Activated T-cell treated with anti-CD3 and anti-CD28 coated beads, Interleukin-2, amount 50 U/mL, for 4 hours (primary cell): ENCODE measurements around the gene RPL37A. TPM values are rescaled to one million over a fixed set of nuclear protein-coding genes. Genes with fewer than 3 reads are reported as not detected.

Source experiments
- ATAC-seq, 2 donors: fragments of 200-7000 bp; cut with Tn5 transposase; one replicate each; pipeline ENCODE4 v1.10.0; 2021
- DNase-seq: peaks from one replicate; pipeline ENCODE4 v3.0.0-alpha.2; 2020
- H3K27me3 Mint-ChIP-seq: one replicate; pipeline ENCODE4 v1.8.0; 2021; ENCODE audit warnings: low read depth, mixed read lengths
- H3K36me3 Mint-ChIP-seq: one replicate; pipeline ENCODE4 v1.8.0; 2022; ENCODE audit warnings: mixed read lengths; ENCODE audit not compliant: insufficient read depth
- H3K4me1 Mint-ChIP-seq: one replicate; pipeline ENCODE4 v1.8.0; 2021; ENCODE audit warnings: low read depth, mixed read lengths
- H3K4me3 Mint-ChIP-seq: one replicate; pipeline ENCODE4 v1.8.0; 2021; ENCODE audit warnings: mild to moderate bottlenecking, moderate library complexity, mixed read lengths
- H3K9me3 Mint-ChIP-seq: one replicate; pipeline ENCODE4 v1.8.0; 2021; ENCODE audit warnings: mixed read lengths
- total RNA-seq, 3 donors: library from RNA; stranded (reverse); gene quantifications; one replicate each; pipeline ENCODE4 v1.2.1, GENCODE V29; 2021

Gene RPL37A
- total RNA-seq, 3 donors from 2014 or later, result 4,221 to 4,335 (median 4,249) TPM

DNA sequence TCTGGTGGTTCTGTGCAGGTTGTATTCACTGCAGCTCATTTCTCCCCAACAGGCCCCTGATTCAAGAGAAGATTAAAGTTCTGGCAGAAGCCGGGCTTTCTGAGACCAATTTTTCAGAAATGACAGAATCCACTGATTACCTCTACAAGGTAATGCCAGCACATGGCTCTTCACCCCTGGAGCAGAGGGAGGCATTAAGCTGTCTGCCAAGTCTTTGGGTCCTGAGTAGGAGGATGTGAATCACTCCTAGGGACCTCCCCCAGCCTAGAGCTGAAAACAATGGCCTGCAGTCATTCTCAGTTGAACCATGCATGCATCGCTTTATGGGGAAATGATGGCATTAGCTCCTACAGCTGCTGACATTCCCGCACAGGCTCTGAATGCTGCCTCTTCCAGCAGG, 20.5 kb upstream of the RPL37A start:
- no peak for DNase-seq
- peaks cover 10% of the 10 kb centered on the region for H3K4me1 Mint-ChIP-seq
- peaks cover 18% of the 10 kb centered on the region for H3K36me3 Mint-ChIP-seq
- H3K9me3 Mint-ChIP-seq, result no peaks in the 10 kb centered on the region
- peak; percentile 59 to 71 for ATAC-seq
- no peak overlapping the region for H3K4me3 Mint-ChIP-seq
- H3K27me3 Mint-ChIP-seq, result no peaks in the 10 kb centered on the region

DNA sequence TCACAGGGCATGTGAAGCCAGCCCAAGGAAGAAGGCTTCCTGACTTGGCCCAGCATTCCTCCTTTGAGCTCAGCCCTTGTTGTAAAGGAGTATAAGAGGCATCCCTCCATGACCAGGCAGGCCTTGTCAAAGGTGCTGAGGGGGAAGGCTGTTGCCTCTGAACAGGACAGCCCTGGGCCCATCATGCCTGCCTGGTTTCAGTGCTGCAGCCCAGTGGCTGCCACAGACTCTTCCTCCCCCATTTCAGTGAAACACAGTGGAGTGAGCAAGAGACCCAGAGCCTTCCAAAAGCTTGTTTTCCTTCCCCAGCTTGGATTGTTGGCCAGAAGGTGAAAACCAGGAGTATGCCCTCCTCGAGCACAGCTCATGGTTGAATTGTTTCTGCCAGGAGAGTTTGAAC, 19.9 kb upstream of the RPL37A start:
- no peak for ATAC-seq

DNA sequence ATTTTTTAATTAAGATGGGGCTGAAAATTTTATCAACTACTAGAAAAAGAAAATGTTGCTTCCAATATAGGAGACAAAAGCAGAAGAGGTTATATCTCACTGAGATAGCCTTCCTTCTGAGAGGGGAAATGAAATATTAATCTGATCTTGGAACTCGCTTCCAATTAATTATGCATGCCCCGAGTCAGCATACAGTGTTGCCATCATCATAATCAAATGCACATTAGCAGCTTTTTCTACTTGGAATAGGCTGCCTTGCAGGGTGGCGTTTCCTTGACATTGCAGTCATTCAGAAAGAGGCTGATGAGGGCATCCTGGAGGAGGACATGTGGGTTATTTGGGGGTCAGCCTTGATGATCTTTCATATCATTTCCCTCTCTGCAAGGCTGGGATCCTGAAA, 18.4 kb upstream of the RPL37A start:
- no peak overlapping the region for H3K4me3 Mint-ChIP-seq
- DNase-seq (no peak), ATAC-seq (no peak)
- H3K27me3 Mint-ChIP-seq, result no peaks in the 10 kb centered on the region
- peaks cover 6% of the 10 kb centered on the region for H3K4me1 Mint-ChIP-seq
- H3K36me3 Mint-ChIP-seq, result peaks cover 21% of the 10 kb centered on the region
- H3K9me3 Mint-ChIP-seq, result no peaks in the 10 kb centered on the region

More for the DNA sequence above, 19.9 kb upstream of the RPL37A start:
- Mint-ChIP-seq H3K9me3 (no peaks in the 10 kb centered on the region), H3K4me3 (no peak overlapping the region), H3K36me3 (peaks cover 21% of the 10 kb centered on the region), H3K4me1 (peaks cover 10% of the 10 kb centered on the region), H3K27me3 (no peaks in the 10 kb centered on the region)
- no peak for DNase-seq

DNA sequence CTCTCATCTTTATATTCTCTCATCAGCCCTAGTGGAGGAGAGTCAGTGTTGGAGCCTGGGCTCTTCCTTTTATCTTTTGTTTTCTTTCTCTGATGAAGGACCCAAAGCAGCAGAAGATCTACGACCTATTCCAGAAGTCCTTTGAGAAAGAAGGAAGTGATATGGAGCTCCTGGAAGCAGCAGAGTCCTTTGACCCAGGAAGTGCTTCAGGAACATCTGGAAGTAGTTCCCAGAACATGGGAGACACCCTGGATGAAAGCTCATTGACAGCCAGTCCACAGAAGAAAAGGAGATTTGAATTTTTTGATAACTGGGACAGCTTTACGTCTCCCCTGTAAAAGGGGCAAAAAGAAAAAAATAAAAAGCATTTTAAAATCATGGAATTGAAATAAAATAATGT, 16.0 kb upstream of the RPL37A start:
- Mint-ChIP-seq H3K36me3 (peaks cover 21% of the 10 kb centered on the region), H3K4me3 (no peak overlapping the region), H3K27me3 (no peaks in the 10 kb centered on the region), H3K9me3 (no peaks in the 10 kb centered on the region), H3K4me1 (no peaks in the 10 kb centered on the region)
- no peak for ATAC-seq
- no peak for DNase-seq

DNA sequence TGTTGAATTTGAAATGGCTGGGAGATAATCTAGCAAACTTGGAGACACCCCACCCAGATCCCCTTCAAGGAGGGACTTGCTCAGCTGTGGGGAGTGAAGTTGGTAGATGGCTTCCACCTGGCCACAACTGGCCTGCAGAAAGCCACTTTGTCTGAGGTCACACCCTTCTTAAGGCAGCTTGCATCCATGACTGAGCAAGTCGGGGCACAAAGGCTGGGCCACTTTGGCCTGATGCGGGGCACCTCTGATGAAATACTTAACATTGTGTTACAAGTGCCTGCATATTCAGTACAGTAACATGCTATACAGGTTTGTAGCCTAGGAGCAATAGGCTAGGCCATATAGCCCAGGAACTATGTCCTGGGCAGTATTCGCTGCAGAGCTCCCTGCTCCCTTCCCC, 13.4 kb upstream of the RPL37A start:
- no peak for ATAC-seq
- H3K4me1 Mint-ChIP-seq, result no peaks in the 10 kb centered on the region
- H3K36me3 Mint-ChIP-seq, result peaks cover 17% of the 10 kb centered on the region
- H3K4me3 Mint-ChIP-seq, result no peak overlapping the region
- H3K27me3 Mint-ChIP-seq, result no peaks in the 10 kb centered on the region
- no peaks in the 10 kb centered on the region for H3K9me3 Mint-ChIP-seq
- no peak for DNase-seq

DNA sequence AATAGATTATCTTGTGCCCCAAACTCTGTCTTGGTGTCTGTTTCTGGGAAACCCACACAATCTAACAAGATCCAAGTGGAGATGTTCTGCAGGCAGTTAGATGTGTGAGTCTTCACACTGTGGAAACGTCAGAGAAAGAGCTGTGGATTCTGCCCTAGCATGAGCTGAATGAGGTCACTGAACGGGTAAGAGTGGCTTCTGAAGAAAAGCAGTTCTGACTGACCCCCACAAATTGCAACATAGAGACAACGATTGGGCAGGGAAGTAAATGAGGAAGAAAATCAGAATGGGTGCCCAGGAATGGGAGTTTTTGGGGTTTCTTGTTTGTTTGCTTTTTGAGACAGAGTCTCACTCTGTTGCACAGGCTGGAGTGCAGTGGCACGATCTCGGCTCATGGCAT, 12.9 kb upstream of the RPL37A start:
- ATAC-seq, result no peak
- H3K9me3 Mint-ChIP-seq, result no peaks in the 10 kb centered on the region
- no peaks in the 10 kb centered on the region for H3K27me3 Mint-ChIP-seq
- peaks cover 13% of the 10 kb centered on the region for H3K36me3 Mint-ChIP-seq
- no peak for DNase-seq
- H3K4me1 Mint-ChIP-seq, result no peaks in the 10 kb centered on the region
- H3K4me3 Mint-ChIP-seq, result no peak overlapping the region

DNA sequence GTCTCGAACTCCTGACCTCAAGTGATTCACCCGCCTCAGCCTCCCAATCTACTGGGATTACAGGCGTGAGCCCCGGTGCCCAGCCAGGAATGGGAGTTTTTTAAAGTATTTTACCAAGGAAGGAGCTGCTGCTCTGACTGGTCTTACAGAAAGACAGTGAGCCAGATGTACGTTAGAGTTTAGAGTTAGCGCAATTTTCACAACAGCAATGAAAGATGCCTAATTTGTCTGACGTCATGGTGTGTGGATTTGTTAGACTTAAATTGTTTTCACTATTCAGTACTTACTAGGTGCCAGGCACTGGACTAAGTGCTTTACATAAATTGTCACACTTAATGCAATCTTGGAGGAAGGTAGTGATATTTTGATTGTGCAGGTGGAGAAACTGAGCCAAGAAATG, 12.4 kb upstream of the RPL37A start:
- ATAC-seq, result no peak
- Mint-ChIP-seq H3K36me3 (peaks cover 11% of the 10 kb centered on the region), H3K27me3 (no peaks in the 10 kb centered on the region), H3K9me3 (no peaks in the 10 kb centered on the region), H3K4me1 (no peaks in the 10 kb centered on the region), H3K4me3 (no peak overlapping the region)
- DNase-seq, result no peak

DNA sequence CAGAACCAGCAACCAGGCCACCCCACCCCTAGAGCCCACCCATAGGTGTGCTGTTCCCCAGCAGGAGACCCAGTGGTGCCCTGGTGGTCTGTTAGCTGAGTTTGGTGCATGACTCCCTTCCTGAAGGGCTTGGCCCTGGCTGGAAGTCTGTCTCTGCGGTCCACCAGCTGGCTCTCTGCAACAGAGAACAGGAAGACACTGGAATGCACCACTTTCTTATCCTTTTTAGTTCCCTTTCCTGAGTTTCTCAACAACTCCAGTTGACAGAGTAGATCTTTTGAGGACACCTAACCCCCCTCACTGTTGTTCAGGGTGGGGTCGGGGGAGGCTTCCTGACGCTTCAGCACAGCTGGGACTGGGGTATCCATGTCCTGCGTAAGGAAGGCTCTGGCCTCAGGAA, 11.9 kb upstream of the RPL37A start:
- Mint-ChIP-seq H3K27me3 (no peaks in the 10 kb centered on the region), H3K4me3 (no peak overlapping the region)

DNA sequence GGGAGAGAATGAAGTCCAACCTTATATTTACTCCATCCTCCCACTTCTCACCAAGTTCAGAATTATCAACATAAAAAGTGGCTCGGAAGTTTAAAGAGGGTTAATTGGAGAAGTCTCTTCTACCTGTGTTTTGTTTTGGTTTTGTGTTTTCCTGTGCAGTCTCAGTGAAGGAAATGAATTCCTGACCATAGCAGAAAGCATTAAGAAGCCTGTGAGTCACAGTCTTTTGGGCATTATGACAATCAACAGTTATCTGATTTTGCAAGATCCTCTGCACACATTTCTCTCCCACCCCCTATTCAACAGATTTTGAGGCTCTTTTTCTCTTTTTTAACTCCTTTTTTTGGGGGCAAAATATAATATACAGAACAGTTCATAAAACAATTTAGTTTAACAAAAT, 8.6 kb upstream of the RPL37A start:
- Mint-ChIP-seq H3K4me1 (peaks cover 3% of the 10 kb centered on the region), H3K36me3 (no peaks in the 10 kb centered on the region), H3K4me3 (no peak overlapping the region), H3K9me3 (no peaks in the 10 kb centered on the region), H3K27me3 (no peaks in the 10 kb centered on the region)
- DNase-seq (no peak), ATAC-seq (no peak)

More for the DNA sequence above, 11.9 kb upstream of the RPL37A start:
- Mint-ChIP-seq H3K9me3 (no peaks in the 10 kb centered on the region), H3K4me1 (no peaks in the 10 kb centered on the region), H3K36me3 (peaks cover 11% of the 10 kb centered on the region)
- DNase-seq, result no peak
- no peak for ATAC-seq

DNA sequence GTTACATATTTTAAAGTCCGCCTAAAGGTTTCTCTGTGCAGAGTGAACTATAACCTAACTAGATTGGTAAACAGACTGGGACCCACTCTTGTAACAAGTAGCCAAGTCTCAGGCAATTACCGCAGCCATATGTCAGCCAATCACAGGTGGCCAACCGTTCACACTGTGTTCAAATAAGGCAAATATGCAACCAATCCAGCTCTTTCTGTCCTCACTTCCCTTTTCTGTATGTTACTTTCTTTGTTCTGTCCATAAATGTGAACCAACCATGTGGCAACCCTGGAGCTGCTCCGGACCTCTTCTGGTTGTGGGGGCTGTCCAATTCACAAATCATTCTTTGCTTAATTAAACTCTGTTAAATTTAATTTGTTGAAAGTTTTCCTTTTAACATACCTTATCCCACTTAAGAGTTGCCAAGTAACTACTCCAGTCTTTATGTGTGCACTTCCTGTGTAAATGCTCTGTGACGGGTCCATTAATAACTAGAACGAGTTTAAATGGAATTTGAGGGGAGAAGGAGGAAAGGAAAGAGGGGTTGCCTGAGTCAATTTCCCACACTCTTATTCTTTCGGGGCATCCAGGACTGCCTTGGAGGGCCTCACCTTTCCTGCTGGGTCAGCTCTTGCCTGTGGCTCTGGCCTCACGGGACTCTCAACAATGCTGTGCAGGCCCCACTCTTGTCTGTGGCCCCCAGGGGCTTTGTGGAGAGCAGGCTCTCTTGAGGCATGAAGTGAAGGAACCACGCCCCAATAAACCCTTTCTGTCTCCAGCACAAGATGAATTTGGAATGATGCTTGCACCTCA, 6.6 kb upstream of the RPL37A start:
- Mint-ChIP-seq H3K4me3 (no peak overlapping the region), H3K9me3 (no peaks in the 10 kb centered on the region), H3K4me1 (peaks cover 3% of the 10 kb centered on the region), H3K36me3 (no peaks in the 10 kb centered on the region), H3K27me3 (no peaks in the 10 kb centered on the region)
- DNase-seq (no peak), ATAC-seq (no peak)

DNA sequence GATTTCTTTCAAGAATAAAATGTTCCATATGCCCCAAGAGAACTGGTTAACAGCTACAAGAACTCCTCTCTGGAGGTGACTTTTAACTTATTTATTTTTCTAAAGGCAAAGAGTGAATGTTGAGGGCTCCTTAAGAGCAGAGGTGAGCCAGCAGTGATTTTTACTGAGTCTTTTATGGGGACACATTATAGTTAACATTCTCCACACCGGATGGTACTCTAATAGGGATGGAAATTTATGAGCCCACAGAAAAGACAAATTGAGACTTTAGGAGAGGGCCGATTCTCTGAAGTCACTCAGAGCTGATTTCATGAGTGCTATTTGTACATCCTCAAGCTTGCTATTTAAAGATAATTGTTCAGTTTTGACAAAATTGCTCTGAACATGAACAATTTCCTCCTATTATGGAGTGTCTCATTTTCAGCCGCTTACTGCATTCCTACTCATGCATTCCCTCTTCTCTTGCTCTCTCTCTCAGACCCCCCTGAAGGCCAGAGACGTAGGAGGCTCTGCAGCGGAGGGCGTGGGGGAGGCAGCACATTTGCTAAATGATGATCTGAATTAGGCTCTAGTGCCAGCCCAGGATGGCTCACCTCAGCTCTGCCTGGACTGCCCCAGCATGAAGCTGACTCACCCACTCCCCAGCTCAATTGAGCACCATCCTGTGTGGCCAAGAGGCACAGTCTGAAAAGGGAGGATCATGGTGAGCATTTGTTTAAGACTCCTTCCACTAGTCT, 5.9 kb upstream of the RPL37A start:
- DNase-seq (no peak), ATAC-seq (no peak)
- H3K4me3 Mint-ChIP-seq, result no peak overlapping the region
- H3K9me3 Mint-ChIP-seq, result no peaks in the 10 kb centered on the region
- H3K27me3 Mint-ChIP-seq, result no peaks in the 10 kb centered on the region
- no peaks in the 10 kb centered on the region for H3K36me3 Mint-ChIP-seq
- peaks cover 9% of the 10 kb centered on the region for H3K4me1 Mint-ChIP-seq

DNA sequence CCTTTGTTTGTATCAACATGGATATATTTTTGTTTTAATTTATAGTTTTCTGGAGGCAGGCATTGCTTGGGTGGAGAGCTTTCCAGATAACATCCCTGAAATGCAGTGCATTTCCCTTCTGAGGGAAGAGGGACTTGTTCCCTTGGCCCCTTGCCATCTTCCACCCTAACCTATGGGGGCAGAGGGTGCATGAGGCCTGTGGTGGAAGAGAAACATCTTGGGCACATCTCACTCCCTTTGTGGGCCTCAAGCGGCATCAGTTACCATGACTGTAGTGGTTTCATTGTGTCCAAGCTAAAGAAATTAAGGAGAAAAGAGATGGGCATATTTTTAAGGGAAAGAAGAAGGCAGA, 5.3 kb upstream of the RPL37A start:
- Mint-ChIP-seq H3K9me3 (no peaks in the 10 kb centered on the region), H3K36me3 (no peaks in the 10 kb centered on the region), H3K27me3 (no peaks in the 10 kb centered on the region), H3K4me3 (no peak overlapping the region), H3K4me1 (peaks cover 14% of the 10 kb centered on the region)
- DNase-seq (no peak), ATAC-seq (no peak)

DNA sequence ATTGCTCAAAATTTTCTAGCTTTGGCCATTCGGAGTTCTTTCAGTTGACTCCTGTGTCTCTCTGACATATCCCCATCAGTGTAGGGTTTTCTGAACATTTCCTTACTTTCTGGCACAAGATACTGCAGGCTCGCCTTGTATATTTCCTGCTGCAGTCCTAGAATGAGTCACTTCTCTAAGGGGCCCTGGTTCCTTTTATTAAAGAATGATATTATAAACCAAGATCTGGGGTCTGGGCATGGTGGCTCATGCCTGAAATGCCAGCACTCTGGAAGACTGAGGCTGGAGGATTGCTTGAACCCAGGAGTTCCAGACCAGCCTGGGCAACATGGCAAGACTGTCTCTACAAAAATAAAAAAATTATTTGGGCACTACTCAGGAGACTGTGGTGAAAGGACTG, 3.0 kb upstream of the RPL37A start:
- DNase-seq (no peak), ATAC-seq (no peak)
- H3K27me3 Mint-ChIP-seq, result no peaks in the 10 kb centered on the region

DNA sequence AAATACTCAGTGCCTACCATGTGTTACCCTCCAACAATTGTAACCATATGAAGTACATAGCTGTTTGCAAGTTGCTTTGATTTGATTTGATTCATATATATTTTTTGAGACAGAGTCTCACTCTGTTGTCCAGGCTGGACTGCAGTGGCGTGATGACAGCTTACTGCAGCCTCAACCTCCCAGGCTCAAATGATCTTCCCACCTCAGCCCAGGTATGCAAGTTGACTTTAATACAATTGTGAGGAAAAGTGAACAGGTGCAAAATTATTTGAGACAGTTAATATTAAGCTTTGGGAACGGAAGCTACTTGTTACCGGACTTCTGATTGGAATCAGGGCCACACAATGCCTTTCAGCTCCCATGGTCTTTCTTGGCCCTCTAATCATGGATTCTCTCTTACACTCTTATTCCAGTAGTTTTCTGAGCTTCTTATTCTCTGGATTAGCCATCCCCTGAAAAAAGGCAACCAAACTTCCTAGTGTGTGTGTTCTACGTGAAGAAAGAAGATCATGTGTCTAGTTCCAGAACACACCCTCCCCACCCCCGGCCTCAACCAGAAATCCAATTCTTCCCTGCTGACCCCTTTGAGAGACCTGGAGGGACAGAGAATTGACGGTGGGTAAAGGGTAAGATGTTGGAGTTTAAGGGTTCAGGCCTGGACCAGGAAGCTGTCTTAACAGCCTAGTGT, 1.1 kb upstream of the RPL37A start:
- Mint-ChIP-seq H3K27me3 (no peaks in the 10 kb centered on the region), H3K36me3 (peaks cover 34% of the 10 kb centered on the region), H3K4me1 (peaks cover 36% of the 10 kb centered on the region), H3K9me3 (no peaks in the 10 kb centered on the region), H3K4me3 (peak overlapping the region; percentile 98)
- DNase-seq (no peak), ATAC-seq (no peak)

More for the DNA sequence above, 3.0 kb upstream of the RPL37A start:
- peaks cover 21% of the 10 kb centered on the region for H3K36me3 Mint-ChIP-seq
- H3K9me3 Mint-ChIP-seq, result no peaks in the 10 kb centered on the region
- peaks cover 25% of the 10 kb centered on the region for H3K4me1 Mint-ChIP-seq
- H3K4me3 Mint-ChIP-seq, result no peak overlapping the region

DNA sequence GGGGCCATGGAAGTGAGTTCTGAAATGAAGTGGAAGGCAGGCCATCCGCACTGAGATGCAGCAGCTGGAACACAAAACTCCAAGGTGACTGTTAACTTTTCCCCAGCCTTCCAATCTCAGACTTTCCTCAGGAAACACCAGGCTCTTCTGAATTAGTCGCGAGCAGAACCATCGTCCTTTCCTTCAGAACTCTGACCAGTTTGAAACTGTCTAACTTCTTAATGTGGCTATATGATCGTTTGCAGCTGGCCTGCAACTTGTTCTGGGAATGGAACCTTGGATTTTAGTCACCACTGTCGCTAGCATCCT, 620 bp upstream of the RPL37A start:
- DNase-seq (no peak), ATAC-seq (no peak)
- H3K27me3 Mint-ChIP-seq, result no peaks in the 10 kb centered on the region
- H3K36me3 Mint-ChIP-seq, result peaks cover 39% of the 10 kb centered on the region
- no peaks in the 10 kb centered on the region for H3K9me3 Mint-ChIP-seq
- peaks cover 41% of the 10 kb centered on the region for H3K4me1 Mint-ChIP-seq
- peak overlapping the region; percentile 98 for H3K4me3 Mint-ChIP-seq
